Measurements from ENCODE around the gene IDH3A.

Gene IDH3A

DNA sequence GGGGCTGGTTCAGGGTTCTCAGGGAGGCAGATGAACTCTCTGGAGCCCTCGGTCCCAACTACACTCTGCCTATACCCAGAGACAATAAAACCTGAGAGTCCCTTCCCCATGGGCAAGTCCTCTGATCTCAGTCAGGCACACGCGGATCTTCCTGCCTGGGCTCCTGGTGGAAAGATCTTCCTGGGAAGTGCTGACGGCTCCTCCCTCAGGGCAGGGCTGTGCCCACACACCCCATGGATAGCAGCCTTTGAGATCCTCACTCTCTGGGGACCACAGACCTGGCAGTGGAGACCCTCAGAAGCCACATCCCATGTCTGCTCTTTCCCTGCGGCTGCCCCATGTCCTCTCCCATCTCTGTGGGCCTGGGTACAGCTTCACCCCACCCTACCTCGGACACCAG, 46.4 kb upstream of the IDH3A start:
- WGBS, 2 donors (ENCODE audit: extremely low coverage in 2 of 2, insufficient read length in 2 of 2, insufficient replicate concordance in 1 of 2): no CpG with 5 or more reads among the region's 6 CpGs
- Histone ChIP-seq H3K9me3 (replicated peaks in 1 of 2; ENCODE audit: control insufficient read depth in 2 of 2, insufficient read depth in 1 of 2, low read depth in 1 of 2, low read length in 2 of 2) (no peaks in the 10 kb centered on the region), H2BK5ac (ENCODE audit: low read length) (peak overlapping the region; percentile 77), H3K27ac (replicated peaks; ENCODE audit: low read length) (no peak overlapping the region), H2BK12ac (ENCODE audit: low read length) (no peak overlapping the region), H4K8ac (ENCODE audit: low read depth, low read length) (no peak overlapping the region), H3K18ac (ENCODE audit: low read length) (peak overlapping the region; percentile 73), H3K27me3 (ENCODE audit: control insufficient read depth in 3 of 3, insufficient read depth in 3 of 3, low read depth in 1 of 3, low read length in 3 of 3) (no peaks in the 10 kb centered on the region), H3K4me1 (ENCODE audit: control insufficient read depth in 2 of 2, insufficient read depth in 1 of 2, low read depth in 1 of 2, low read length in 2 of 2) (peaks cover 0 to 3% of the 10 kb centered on the region in 2 donors), H3K79me1 (ENCODE audit: low read depth, low read length) (peaks cover 3% of the 10 kb centered on the region), H4K91ac (ENCODE audit: low read depth, low read length, poor library complexity) (no peak overlapping the region), H2BK15ac (ENCODE audit: low read length) (no peak overlapping the region), H2BK120ac (ENCODE audit: low read depth, low read length) (no peak overlapping the region), H2AFZ (ENCODE audit: low read length) (no peak overlapping the region), H3K4me2 (ENCODE audit: insufficient read depth, low read length, poor library complexity, severe bottlenecking) (no peak overlapping the region), H3K23ac (ENCODE audit: low read depth, low read length, poor library complexity) (no peak overlapping the region), H3K36me3 (replicated peaks in 1 of 2; ENCODE audit: control insufficient read depth in 2 of 2, insufficient read depth in 2 of 2, low read length in 2 of 2) (peaks cover 0 to 4% of the 10 kb centered on the region in 2 donors), H3K9ac (ENCODE audit: low read depth, low read length, poor library complexity) (peak overlapping the region; percentile 67), H3K14ac (ENCODE audit: low read length) (no peak overlapping the region), H3K4ac (ENCODE audit: low read length) (peak overlapping the region; percentile 42), H2AK5ac (ENCODE audit: low read depth, low read length) (no peak overlapping the region), H3K4me3 (ENCODE audit: low read length in 2 of 2) (no peak overlapping the region)
- DNase-seq (ENCODE audit: low spot score): no peak

DNA sequence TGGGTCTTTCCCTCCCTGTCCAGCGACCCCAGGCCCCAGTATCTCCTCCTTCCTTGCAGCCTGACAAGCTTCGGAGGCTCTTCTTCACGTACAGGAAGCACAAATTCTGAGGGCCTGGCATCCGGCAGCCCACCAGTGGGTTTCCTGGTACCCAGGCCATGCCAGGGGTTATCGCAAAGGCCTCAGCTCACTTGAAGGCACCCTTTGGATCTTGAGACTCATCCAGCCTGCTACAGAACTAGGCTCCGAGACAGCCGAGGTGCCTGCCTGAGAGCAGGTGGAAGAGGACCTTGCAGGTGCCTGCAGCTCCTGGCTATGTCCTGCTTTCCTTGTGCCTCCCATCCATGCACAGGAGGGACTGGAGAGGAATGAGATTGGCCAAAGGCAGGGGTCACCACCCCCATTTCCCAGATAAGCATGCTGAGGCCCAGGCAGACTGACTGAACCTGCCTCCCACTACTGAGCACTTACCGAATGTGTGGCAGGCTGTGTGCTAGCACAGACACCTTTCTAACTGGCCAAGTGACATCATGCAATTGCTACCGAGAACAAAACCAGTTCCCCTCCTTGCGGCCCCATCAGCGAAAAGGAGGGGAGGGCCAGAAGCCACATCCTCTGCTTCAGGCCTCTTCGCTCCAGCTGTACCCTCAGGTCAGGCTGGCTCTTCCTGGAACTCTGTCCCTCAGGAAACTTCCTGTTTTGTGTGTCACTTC, 45.6 kb upstream of the IDH3A start:
- WGBS, 2 donors (ENCODE audit: extremely low coverage in 2 of 2, insufficient read length in 2 of 2, insufficient replicate concordance in 1 of 2): no CpG with 5 or more reads among the region's 12 CpGs
- no peaks in the 10 kb centered on the region for H3K9me3 ChIP-seq (replicated peaks in 1 of 2; ENCODE audit: control insufficient read depth in 2 of 2, insufficient read depth in 1 of 2, low read depth in 1 of 2, low read length in 2 of 2)
- H2AFZ ChIP-seq (ENCODE audit: low read length): no peak overlapping the region
- no peak overlapping the region for H4K8ac ChIP-seq (ENCODE audit: low read depth, low read length)
- H4K91ac ChIP-seq (ENCODE audit: low read depth, low read length, poor library complexity): no peak overlapping the region
- no peak overlapping the region for H3K14ac ChIP-seq (ENCODE audit: low read length)
- H3K4me3 ChIP-seq (ENCODE audit: low read length in 2 of 2): no peak overlapping the region
- no peak overlapping the region for H2BK12ac ChIP-seq (ENCODE audit: low read length)
- H2BK5ac ChIP-seq (ENCODE audit: low read length): no peak overlapping the region
- no peak overlapping the region for H2BK120ac ChIP-seq (ENCODE audit: low read depth, low read length)
- no peak overlapping the region for H3K18ac ChIP-seq (ENCODE audit: low read length)
- H3K27me3 ChIP-seq (ENCODE audit: control insufficient read depth in 3 of 3, insufficient read depth in 3 of 3, low read depth in 1 of 3, low read length in 3 of 3): no peaks in the 10 kb centered on the region
- H3K4me2 ChIP-seq (ENCODE audit: insufficient read depth, low read length, poor library complexity, severe bottlenecking): no peak overlapping the region
- DNase-seq (ENCODE audit: low spot score): no peak
- no peak overlapping the region for H3K4ac ChIP-seq (ENCODE audit: low read length)
- no peak overlapping the region for H3K27ac ChIP-seq (replicated peaks; ENCODE audit: low read length)
- H3K23ac ChIP-seq (ENCODE audit: low read depth, low read length, poor library complexity): no peak overlapping the region
- peaks cover 0 to 3% of the 10 kb centered on the region in 2 donors for H3K4me1 ChIP-seq (ENCODE audit: control insufficient read depth in 2 of 2, insufficient read depth in 1 of 2, low read depth in 1 of 2, low read length in 2 of 2)
- H2AK5ac ChIP-seq (ENCODE audit: low read depth, low read length): no peak overlapping the region
- H2BK15ac ChIP-seq (ENCODE audit: low read length): no peak overlapping the region
- peak overlapping the region; percentile 25 for H3K9ac ChIP-seq (ENCODE audit: low read depth, low read length, poor library complexity)
- peaks cover 3% of the 10 kb centered on the region for H3K79me1 ChIP-seq (ENCODE audit: low read depth, low read length)
- H3K36me3 ChIP-seq (replicated peaks in 1 of 2; ENCODE audit: control insufficient read depth in 2 of 2, insufficient read depth in 2 of 2, low read length in 2 of 2): peaks cover 0 to 4% of the 10 kb centered on the region in 2 donors

DNA sequence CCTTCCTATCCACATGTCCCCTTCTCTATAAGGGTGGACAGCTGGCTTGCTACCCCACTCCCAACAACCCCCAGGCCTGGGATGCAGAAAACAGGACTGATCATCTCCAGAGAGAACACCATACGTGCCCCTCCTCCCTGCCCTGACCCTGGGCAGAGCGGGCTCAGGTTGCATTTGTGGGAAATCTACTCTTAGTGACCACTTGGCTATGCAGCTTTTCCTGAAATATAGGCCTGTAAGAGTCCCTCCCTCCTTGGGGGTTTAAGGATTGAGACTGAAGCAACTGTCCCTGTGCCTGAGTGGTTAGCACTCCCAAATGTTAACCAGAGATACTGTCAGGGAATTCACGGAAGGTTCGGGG, 45.1 kb upstream of the IDH3A start:
- H4K8ac ChIP-seq (ENCODE audit: low read depth, low read length): no peak overlapping the region
- no peak overlapping the region for H3K4ac ChIP-seq (ENCODE audit: low read length)
- no peak overlapping the region for H3K23ac ChIP-seq (ENCODE audit: low read depth, low read length, poor library complexity)
- no peak overlapping the region for H2AFZ ChIP-seq (ENCODE audit: low read length)
- H3K9ac ChIP-seq (ENCODE audit: low read depth, low read length, poor library complexity): peak overlapping the region; percentile 50
- peaks cover 0 to 3% of the 10 kb centered on the region in 2 donors for H3K4me1 ChIP-seq (ENCODE audit: control insufficient read depth in 2 of 2, insufficient read depth in 1 of 2, low read depth in 1 of 2, low read length in 2 of 2)
- H3K4me2 ChIP-seq (ENCODE audit: insufficient read depth, low read length, poor library complexity, severe bottlenecking): no peak overlapping the region
- H3K9me3 ChIP-seq (replicated peaks in 1 of 2; ENCODE audit: control insufficient read depth in 2 of 2, insufficient read depth in 1 of 2, low read depth in 1 of 2, low read length in 2 of 2): no peaks in the 10 kb centered on the region
- H2BK120ac ChIP-seq (ENCODE audit: low read depth, low read length): no peak overlapping the region
- DNase-seq (ENCODE audit: low spot score): no peak
- H4K91ac ChIP-seq (ENCODE audit: low read depth, low read length, poor library complexity): no peak overlapping the region
- peaks cover 0 to 4% of the 10 kb centered on the region in 2 donors for H3K36me3 ChIP-seq (replicated peaks in 1 of 2; ENCODE audit: control insufficient read depth in 2 of 2, insufficient read depth in 2 of 2, low read length in 2 of 2)
- no peak overlapping the region for H3K4me3 ChIP-seq (ENCODE audit: low read length in 2 of 2)
- H3K14ac ChIP-seq (ENCODE audit: low read length): no peak overlapping the region
- H2BK12ac ChIP-seq (ENCODE audit: low read length): no peak overlapping the region
- no peaks in the 10 kb centered on the region for H3K27me3 ChIP-seq (ENCODE audit: control insufficient read depth in 3 of 3, insufficient read depth in 3 of 3, low read depth in 1 of 3, low read length in 3 of 3)
- H3K18ac ChIP-seq (ENCODE audit: low read length): no peak overlapping the region
- H3K27ac ChIP-seq (replicated peaks; ENCODE audit: low read length): no peak overlapping the region
- no peak overlapping the region for H2BK5ac ChIP-seq (ENCODE audit: low read length)
- H2BK15ac ChIP-seq (ENCODE audit: low read length): no peak overlapping the region
- WGBS, 2 donors (ENCODE audit: extremely low coverage in 2 of 2, insufficient read length in 2 of 2, insufficient replicate concordance in 1 of 2): no CpG with 5 or more reads among the region's 4 CpGs
- H3K79me1 ChIP-seq (ENCODE audit: low read depth, low read length): peaks cover 3% of the 10 kb centered on the region
- no peak overlapping the region for H2AK5ac ChIP-seq (ENCODE audit: low read depth, low read length)

DNA sequence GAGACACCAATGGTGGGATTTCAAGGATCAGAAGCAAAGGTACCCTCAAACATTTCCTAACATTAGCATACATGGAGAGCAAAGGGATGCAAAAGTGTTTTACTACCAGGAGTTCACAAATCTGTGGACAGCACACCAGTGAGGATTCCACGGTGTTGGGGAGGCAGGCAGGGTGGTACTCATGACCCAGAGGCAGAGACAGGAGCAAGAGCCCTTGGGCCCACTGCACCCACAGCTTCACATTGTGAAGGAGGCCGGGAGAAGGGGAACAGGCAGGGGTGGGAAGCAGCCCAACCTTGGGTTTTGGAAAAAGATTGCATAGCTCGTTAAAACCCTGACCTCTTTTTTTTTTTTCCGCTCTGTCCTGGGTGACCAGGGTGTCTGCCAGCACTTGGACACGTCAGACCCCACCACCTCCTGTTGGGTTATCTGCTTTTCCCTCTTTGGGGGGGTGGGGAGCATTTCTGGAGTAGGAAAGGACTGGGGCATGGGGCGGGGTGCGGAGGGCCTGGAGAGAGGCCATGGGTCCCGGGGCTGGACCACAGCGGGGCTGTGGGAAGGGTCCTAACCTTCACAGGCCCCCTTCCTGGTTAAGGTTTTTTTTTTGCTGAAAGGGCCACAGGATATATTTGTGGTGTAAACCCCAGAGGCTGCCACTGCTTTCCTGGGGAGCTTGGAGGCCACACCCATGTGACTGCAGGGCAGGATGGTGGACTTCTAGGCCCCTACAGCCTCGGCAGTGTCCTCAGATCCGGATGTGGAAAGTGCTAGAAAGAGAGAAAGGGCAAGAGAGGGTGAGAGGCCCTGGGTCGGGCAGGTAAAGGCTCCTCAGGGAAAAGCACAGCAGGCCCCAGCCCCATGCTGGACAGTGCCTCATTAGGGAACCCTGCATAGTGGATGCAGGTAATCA, 44.3 kb upstream of the IDH3A start:
- H3K36me3 ChIP-seq (replicated peaks in 1 of 2; ENCODE audit: control insufficient read depth in 2 of 2, insufficient read depth in 2 of 2, low read length in 2 of 2): peaks cover 0 to 4% of the 10 kb centered on the region in 2 donors
- no peak overlapping the region for H2BK120ac ChIP-seq (ENCODE audit: low read depth, low read length)
- no peak overlapping the region for H3K27ac ChIP-seq (replicated peaks; ENCODE audit: low read length)
- H2AFZ ChIP-seq (ENCODE audit: low read length): no peak overlapping the region
- H3K4me3 ChIP-seq (ENCODE audit: low read length in 2 of 2): no peak overlapping the region
- no peak overlapping the region for H3K4me2 ChIP-seq (ENCODE audit: insufficient read depth, low read length, poor library complexity, severe bottlenecking)
- peaks cover 3% of the 10 kb centered on the region for H3K79me1 ChIP-seq (ENCODE audit: low read depth, low read length)
- no peak overlapping the region for H2BK15ac ChIP-seq (ENCODE audit: low read length)
- H3K18ac ChIP-seq (ENCODE audit: low read length): no peak overlapping the region
- no peak overlapping the region for H3K4ac ChIP-seq (ENCODE audit: low read length)
- H2BK5ac ChIP-seq (ENCODE audit: low read length): no peak overlapping the region
- H3K4me1 ChIP-seq (ENCODE audit: control insufficient read depth in 2 of 2, insufficient read depth in 1 of 2, low read depth in 1 of 2, low read length in 2 of 2): peaks cover 0 to 3% of the 10 kb centered on the region in 2 donors
- H3K14ac ChIP-seq (ENCODE audit: low read length): no peak overlapping the region
- H3K9ac ChIP-seq (ENCODE audit: low read depth, low read length, poor library complexity): peak overlapping the region; percentile 50
- H4K8ac ChIP-seq (ENCODE audit: low read depth, low read length): no peak overlapping the region
- H3K27me3 ChIP-seq (ENCODE audit: control insufficient read depth in 3 of 3, insufficient read depth in 3 of 3, low read depth in 1 of 3, low read length in 3 of 3): no peaks in the 10 kb centered on the region
- no CpG with 5 or more reads among the region's 12 CpGs for WGBS, 2 donors (ENCODE audit: extremely low coverage in 2 of 2, insufficient read length in 2 of 2, insufficient replicate concordance in 1 of 2)
- H2BK12ac ChIP-seq (ENCODE audit: low read length): no peak overlapping the region
- H2AK5ac ChIP-seq (ENCODE audit: low read depth, low read length): no peak overlapping the region
- H4K91ac ChIP-seq (ENCODE audit: low read depth, low read length, poor library complexity): no peak overlapping the region
- DNase-seq (ENCODE audit: low spot score): no peak
- H3K9me3 ChIP-seq (replicated peaks in 1 of 2; ENCODE audit: control insufficient read depth in 2 of 2, insufficient read depth in 1 of 2, low read depth in 1 of 2, low read length in 2 of 2): no peaks in the 10 kb centered on the region
- no peak overlapping the region for H3K23ac ChIP-seq (ENCODE audit: low read depth, low read length, poor library complexity)

Measured in neuronal stem cell (in vitro differentiated cells).